H1 (cell line): ENCODE results near the gene APOL5. TPM values are rescaled to one million over a fixed set of nuclear protein-coding genes. Genes with fewer than 3 reads are reported as not detected.

Source experiments
- BCL11A ChIP-seq, 2 experiments: IDR thresholded peaks; one replicate each; pipeline ENCODE4 v1.6.1; 2011; ENCODE audit warnings: low read depth in 2 of 2, low read length in 2 of 2, mild to moderate bottlenecking in 2 of 2
- CHD1 ChIP-seq: IDR thresholded peaks from 2 replicates; pipeline ENCODE4 v1.6.1; 2012; ENCODE audit warnings: low read depth, low read length, improper control_type of control experiment
- CHD7 ChIP-seq: fragments of 300-600 bp; sonication (generic); IDR thresholded peaks from 2 replicates; pipeline ENCODE4 v1.7.1; 2012; ENCODE audit warnings: low read length, moderate library complexity, mild to moderate bottlenecking, inconsistent platforms; ENCODE audit not compliant: insufficient replicate concordance
- CTBP2 ChIP-seq: IDR thresholded peaks from 2 replicates; pipeline ENCODE4 v1.7.0; 2011; ENCODE audit warnings: borderline replicate concordance, mild to moderate bottlenecking, moderate library complexity, mixed read lengths, low read length; ENCODE audit not compliant: insufficient read depth, insufficient read length
- CTCF ChIP-seq, 3 experiments: IDR thresholded peaks; 1 replicate in 2 of 3; 2 replicates in 1 of 3; pipeline versions ENCODE4 v1.5.1 to v1.6.1; 2011; ENCODE audit warnings: low read length in 3 of 3, mild to moderate bottlenecking in 3 of 3, inconsistent platforms in 2 of 3, low read depth in 1 of 3, moderate library complexity in 1 of 3; ENCODE audit not compliant: insufficient read depth in 1 of 3; ENCODE audit errors: control extremely low read depth in 1 of 3
- GABPA ChIP-seq: IDR thresholded peaks from 2 replicates; pipeline ENCODE4 v1.6.1; 2011; ENCODE audit warnings: mild to moderate bottlenecking, low read length, moderate library complexity, borderline replicate concordance; ENCODE audit not compliant: insufficient read depth
- NANOG ChIP-seq: IDR thresholded peaks from 2 replicates; pipeline ENCODE4 v1.6.1; 2011; ENCODE audit warnings: low read length, low read depth, mild to moderate bottlenecking, inconsistent platforms; ENCODE audit not compliant: insufficient read depth, poor library complexity, severe bottlenecking
- SP2 ChIP-seq: IDR thresholded peaks from 2 replicates; pipeline ENCODE4 v1.6.1; 2012; ENCODE audit warnings: mild to moderate bottlenecking, low read length, inconsistent platforms
- SUZ12 ChIP-seq: fragments of 200-600 bp; sonication (generic); IDR thresholded peaks from 2 replicates; pipeline ENCODE4 v1.6.1; 2012; ENCODE audit warnings: mild to moderate bottlenecking, inconsistent platforms, low read length, moderate library complexity, mixed read lengths
- polyA plus RNA-seq, 7 experiments: library from polyadenylated mRNA; depleted of rRNA in 3 of 7; stranded (reverse) in 5 of 7; unstranded in 2 of 7; fragments of >200 nt in 5 of 7; fragments of 200-250 nt in 2 of 7; gene quantifications; 1 replicate in 5 of 7; 2 replicates in 1 of 7; 4 replicates in 1 of 7; pipeline versions ENCODE4 v1.2.1 to v1.2.3, GENCODE V29; 2011 to 2013; ENCODE audit warnings: missing spikeins in 2 of 7, mixed read lengths in 2 of 7
- total RNA-seq: library from RNA; stranded (reverse); fragmentation: NEBNext Ultra II Directional; extraction: Animal tissue kit (Norgen Biotek cat#: 25700); gene quantifications from 2 replicates; pipeline ENCODE4 v1.2.1, GENCODE V29; 2021

The APOL5 gene
- total and polyA plus RNA-seq, 2 of the 8 experiments (the other 6 are each of a cell fraction or from before 2014, with no cell fraction given) = not detected

- TF ChIP-seq CHD7 (no peak), SP2 (no peak), GABPA (no peak), BCL11A (IDR thresholded peaks at IDR 0.05; ENCODE audit: low read depth in 2 of 2, low read length in 2 of 2) (no peak), SUZ12 (no peak), CTBP2 (no peak), NANOG (no peak), CTCF (IDR thresholded peaks at IDR 0.05; ENCODE audit: control extremely low read depth in 1 of 3, insufficient read depth in 1 of 3, low read depth in 1 of 3, low read length in 3 of 3) (no peak), CHD1 (no peak)
These were observed at the start of gene APOL5 (continued) for GRCh38 chr22:35717572-35717971.
